GM18502 (cell line): ENCODE data around the gene IP6K2.
"Not testable (repeated sequence)": the region's sequence is repeated elsewhere in the genome, so short reads cannot be mapped to it uniquely, and the experiment has no call there.

Experiments used
- ATAC-seq: cut with Tn5 transposase; IDR thresholded peaks from one replicate; pipeline ENCODE4 v1.9.1; 2021; ENCODE audit warnings: mild to moderate bottlenecking; ENCODE audit not compliant: unreplicated experiment, poor library complexity

IP6K2 gene

DNA sequence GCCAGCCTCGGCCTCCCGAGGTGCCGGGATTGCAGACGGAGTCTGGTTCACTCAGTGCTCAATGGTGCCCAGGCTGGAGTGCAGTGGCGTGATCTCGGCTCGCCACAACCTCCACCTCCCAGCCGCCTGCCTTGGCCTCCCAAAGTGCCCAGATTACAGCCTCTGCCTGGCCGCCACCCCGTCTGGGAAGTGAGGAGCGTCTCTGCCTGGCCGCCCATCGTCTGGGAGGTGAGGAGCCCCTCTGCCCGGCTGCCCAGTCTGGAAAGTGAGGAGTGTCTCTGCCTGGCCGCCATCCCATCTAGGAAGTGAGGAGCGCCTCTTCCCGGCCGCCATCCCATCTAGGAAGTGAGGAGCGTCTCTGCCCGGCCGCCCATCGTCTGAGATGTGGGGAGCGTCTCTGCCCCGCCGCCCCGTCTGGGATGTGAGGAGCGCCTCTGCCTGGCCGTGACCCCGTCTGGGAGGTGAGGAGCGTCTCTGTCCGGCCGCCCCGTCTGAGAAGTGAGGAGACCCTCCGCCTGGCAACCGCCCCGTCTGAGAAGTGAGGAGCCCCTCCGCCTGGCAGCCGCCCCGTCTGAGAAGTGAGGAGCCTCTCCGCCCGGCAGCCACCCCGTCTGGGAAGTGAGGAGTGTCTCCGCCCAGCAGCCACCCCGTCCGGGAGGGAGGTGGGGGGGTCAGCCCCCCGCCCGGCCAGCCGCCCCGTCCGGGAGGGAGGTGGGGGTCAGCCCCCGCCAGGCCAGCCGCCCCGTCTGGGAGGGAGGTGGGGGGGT, 16.9 kb upstream of the IP6K2 start:
- ATAC-seq: not testable (repeated sequence)

DNA sequence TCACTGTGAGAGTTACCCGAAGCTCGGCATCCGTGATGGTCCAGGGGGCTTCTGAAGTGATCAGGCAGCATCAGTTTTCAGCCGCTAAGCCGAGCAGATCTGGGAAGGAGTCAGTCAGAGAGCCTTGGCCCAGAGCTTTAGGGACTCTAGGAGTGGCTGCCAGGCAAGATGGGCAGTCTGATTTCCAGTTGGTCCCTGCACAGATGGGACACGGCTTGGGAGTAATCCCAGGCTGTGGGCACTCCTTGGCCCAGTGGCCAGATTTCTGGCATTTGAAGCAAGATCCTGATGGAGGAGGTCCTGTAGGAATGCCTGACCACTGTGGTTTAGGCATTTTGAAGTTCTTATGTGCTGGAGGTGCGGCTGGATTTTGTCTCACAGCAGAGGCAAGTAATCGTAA, 10.5 kb upstream of the IP6K2 start:
- no peak for ATAC-seq

DNA sequence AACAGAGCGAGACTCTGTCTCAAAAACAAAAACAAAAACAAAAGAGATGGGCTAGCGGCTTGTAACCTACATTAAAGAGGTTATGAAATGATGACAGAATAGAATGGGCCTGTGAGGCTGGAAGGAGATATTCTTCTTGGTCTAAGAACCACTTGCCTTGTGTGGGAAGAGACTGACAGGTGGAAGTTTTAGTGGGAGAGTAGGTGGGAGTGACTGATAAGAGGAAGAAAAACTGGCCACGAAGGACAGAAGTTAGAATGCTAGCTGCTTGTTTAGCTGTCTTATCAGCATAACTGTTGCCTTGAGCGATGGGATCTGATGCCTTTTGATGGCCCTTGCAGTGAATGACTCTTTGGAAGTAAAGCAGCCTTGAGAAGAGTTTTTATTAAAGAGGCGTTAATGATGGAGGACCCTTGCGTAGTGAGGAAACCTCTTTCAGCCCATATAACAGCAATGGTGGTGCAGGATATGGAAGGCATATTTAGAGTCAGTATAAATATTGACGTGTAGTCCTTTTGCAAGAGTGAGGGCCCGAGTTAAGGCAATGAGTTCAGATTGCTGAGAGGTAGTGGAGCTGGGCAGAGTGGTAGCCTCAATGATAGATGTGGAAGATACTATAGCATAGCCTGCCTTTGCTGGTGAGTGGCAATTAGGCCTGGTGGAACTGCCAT, 8.3 kb upstream of the IP6K2 start:
- ATAC-seq: not testable (repeated sequence)

DNA sequence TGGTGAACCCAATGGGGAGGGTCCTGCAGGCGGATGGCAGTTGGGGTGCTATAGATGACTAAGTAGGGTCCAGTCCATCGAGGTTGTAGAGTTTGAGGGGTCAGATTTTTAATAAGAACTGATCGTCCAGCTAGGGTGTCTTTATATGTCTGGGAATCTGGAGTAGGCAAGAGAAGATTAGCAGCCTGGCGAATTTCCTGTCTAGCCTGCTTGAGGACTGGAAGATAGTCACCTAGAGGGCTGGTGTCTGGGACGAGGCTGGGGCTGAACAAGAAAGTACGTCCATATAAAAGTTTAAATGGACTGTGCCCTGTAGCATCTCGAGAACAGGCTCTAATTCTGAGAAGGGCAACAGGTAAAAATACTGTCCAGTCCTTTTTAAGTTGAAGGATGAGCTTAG, 6.7 kb upstream of the IP6K2 start:
- ATAC-seq: no peak

DNA sequence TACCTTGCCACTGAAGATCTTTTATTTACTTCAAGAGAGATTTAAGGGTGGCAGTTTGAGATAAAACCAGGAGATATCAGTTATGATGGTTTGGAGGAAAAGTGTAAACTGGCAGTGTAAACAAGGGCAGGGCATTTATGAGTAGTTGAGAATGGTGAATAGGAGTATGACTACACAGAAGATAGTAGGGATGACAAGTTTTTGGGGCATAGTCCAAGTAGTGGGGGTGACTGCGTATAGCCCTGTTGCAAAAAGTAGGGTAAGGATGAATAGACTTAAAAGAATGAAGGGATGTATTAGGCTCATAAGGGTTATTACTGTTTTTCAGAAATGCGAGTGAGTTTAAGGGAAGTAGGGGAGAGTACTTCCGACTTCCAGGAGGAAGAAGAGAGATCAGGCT, 6.3 kb upstream of the IP6K2 start:
- not testable (repeated sequence) for ATAC-seq

DNA sequence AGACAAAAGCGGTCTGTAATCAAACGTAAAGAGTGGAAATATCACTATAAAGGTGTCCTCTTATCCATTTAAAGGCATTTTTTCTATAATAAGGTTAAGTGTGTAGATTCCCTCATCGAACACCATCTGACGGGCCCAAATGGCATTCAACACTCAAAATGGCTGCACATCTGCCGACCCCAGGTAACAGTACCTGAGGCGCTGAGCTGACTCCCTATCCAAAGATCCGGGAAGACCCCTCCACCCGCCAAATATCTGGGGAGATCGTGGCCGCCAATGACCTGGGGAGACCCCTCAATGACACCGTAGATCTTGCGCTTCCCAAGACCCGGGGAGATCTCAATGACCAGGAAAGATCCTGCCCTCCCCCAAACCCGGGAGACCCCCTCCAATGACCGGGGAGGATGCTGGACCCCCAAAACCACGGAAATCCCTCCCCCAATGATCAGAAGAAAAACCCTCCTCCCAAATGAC, 476 bp downstream of the IP6K2 start:
- ATAC-seq: no peak

DNA sequence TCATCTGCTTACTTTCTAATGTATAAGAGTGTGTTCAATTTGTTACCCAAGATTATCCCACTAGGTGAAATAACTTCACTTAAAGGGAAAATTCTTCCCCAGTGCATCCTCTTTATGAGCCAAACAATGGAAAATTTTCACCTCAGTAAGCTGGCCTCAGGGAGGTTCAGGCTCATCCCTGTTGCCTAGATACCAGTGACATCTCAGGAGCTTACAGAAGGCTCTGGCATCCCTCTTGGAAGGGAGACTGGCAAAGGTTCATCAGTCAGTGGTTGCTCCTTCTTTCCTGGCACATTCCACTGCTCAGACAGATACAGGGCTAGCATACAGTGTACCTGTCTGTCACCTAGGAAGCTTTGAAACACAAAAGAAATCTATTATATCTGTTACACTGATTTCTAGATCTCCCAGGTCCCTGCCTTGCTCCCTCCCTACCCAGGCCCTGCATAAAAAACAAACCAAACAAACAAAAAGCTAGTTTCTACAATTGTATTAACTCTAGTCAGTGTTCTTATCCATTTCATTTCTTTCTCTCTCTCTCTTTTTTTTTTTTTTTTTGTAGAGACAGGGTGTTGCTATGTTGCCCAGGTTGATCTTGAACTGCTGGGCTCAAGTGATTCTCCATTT, 1.7 kb downstream of the IP6K2 start:
- no peak for ATAC-seq

DNA sequence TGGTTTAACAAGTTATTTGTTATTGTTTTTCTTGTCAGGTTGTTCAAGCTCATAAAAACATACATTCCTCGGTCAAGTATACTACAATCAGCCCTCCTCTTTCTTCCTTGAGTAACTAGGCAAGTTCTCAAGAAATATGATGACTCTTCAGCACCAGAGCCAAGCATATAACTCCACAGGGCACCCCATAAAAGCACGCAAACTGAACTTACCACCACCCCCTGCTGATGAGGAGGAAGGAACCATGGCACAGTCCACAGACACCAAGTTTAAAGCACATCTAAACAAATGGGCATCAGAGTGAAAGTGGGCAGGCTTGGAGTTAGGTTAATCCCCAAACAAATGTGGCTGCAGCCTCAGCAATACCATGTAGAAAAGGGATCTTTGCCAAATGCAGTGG, 5.3 kb downstream of the IP6K2 start:
- no peak for ATAC-seq

DNA sequence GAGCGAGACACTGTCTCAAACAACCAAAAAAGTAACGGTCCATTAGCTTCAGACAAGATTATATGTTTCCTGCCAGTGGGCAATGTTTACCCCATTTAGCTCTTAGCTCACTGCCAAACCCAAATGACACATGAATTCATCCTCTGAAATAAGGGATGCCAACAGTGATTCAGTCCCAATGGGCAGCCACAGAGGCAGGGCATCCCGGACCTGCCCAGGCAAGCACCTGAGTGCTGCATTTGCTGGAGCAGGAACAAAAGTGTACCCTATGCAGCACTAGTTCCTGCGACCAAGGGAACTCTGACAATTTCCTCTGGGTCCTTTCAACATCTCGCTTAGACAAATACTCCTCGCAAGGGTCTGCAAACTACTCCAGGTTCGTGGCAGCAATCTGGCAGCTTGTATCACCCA, 8.0 kb downstream of the IP6K2 start:
- ATAC-seq: no peak

DNA sequence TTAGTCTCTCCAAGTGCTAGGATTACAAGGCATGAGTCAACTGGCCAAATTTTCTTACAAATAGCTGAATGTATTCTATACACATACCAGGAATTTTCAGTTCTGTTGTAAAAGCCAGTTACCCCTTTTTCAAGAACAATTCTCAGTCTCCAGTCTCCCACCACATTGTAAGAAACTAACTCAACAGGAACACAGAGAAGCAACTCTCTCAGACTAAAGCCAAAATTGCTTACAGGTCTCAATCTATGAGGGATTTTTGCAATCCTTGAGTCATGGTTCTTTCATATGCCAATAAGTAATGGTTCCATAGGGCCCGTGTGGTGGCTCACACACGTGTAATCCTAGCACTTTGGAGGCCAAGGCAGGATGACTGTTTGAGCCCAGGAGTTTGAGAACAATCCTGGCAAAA, 8.5 kb downstream of the IP6K2 start:
- no peak for ATAC-seq

DNA sequence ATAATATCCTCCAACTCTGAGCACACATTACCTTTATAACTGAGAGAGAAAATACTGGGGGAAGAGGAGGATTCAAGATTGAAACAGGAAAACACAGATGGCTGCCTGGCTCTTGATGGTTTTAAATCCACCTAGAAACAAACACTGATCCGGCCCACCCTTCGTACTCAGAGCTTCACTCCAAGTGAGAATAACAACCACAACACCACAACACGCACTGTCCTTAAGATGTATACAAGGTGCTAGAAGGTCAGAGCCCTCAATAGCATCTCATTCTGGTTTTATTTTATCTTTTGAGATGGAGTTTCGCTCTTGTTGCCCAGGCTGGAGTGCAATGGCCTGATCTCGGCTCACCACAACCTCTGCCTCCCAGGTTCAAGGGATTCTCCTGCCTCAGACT, 9.9 kb downstream of the IP6K2 start:
- no peak for ATAC-seq

DNA sequence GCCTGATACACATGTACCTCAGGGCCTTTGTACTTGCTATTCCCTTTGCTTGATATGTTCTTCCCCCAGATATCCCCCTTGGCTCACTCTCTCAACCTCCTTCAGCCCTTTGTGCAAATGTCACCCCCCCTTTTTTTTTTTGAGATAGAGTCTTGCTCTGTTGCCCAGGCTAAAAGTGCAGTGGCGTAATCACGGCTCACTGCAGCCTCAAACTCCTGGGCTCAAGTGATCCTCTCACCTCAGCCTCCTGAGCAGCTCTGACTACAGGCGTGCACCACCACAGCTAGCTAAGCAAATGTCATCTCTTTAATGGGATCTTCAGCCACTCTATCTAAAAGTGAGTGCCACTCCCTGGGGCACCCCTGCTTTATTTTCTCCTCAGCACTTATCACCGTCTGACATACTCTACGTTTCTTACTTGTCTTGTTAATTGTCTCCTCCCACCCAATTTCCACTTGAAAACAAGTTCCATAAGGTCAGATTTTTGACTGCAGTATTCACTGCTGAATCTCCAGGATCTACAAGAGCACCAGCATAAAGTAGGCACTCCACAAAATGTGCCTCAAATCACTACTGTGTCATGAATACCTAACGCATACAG, 14.6 kb downstream of the IP6K2 start:
- no peak for ATAC-seq

DNA sequence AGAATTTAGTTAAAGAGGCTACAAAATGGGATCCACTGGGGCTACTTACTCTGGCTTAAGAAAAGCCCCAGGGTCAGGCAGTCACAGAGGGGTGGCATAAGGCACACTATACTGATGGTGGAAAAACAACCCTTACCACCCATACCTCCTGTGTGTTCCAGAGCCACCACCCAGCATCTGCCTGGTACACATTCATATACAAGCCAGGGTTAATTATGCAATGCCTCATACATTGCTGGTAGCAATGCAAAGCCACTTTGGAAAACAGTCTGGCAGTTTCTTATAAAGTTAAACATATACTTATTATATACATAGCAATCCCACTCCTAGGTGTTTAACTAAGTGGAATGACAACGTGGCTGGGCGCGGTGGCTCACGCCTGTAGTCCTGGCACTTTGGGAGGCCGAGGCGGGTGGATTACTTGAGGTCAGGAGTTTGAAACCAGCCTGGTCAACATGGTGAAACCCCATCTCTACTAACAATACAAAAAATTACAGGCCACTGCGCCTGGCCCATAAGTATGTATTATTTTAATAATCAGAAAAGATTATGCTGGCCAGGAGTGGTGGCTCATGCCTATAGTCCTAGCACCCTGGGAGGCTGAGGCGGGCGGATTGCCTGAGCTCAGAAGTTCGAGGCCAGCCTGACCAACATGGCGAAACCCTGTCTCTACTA, 16.2 kb downstream of the IP6K2 start:
- no peak for ATAC-seq

DNA sequence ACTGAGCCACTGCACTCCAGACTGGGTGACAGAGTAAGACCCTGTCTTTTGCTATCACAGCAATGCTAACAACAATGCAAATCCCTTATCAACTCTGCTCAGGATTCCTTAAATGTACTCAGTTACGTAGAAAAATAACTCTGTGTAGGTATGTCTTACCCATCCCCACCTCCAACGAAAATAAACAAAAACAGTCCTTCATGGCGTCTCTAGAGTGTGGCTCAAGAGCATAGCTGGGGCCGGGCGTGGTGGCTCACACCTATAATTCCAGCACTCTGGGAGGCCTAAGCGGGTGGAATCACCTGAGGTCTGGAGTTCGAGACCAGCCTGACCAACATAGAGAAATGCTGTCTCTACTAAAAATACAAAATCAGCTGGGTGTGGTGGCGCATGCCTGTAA, 18.1 kb downstream of the IP6K2 start:
- ATAC-seq: no peak

DNA sequence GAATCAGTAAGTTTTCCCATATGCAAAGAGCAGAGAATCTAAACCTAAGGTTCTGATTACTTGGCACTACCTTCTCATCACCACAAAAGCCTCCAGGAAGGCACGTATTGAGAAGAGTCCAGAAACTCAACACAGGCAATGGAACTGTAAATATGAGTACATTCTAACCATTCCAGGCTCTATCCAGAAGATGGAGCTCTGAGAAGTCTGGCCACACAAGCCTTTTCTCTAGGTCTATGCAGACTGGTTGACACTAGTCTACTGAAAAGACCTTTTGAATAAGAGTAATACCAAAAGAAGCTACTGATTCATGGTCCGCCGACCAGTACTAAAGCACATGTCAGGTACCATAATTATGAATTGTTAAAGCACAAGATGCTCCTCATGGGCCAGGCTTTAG, 19.1 kb downstream of the IP6K2 start:
- no peak for ATAC-seq

DNA sequence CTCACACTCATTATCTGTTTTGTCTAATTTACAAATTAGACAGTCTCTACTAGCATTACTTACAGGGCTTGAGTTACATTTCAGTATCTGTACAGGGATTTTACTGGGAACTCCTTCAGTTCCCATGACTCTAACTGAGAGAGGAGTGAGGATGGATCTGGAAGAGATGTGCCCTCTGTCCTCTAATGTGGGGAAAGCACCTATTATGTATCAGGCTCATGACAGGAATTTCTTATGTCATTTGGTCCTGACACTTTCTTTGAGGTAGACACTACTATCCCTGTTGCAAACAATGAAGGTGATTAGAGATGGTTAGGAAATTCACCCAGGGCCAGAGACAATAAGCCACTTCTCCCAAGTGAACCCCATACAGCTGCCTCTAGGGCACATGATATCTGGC, 20.4 kb downstream of the IP6K2 start:
- no peak for ATAC-seq

DNA sequence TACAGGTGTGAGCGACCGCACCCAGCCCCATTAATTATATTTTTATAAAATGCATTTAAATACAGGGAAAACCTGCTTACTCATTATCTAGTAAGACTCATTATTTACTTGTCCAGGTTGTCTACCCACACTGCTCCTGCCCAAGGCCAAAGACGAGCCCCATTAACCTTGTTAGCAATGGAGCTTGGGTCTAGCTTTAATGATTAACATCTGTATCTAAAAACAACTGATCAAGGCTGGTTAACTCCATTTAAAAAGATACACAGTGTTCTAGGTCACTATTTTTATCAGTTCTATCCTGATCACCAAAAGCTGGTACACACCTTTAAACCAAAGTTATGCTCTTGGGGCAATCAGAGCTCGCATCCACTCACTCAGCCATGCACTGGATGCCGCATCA, 20.9 kb downstream of the IP6K2 start:
- ATAC-seq: no peak

DNA sequence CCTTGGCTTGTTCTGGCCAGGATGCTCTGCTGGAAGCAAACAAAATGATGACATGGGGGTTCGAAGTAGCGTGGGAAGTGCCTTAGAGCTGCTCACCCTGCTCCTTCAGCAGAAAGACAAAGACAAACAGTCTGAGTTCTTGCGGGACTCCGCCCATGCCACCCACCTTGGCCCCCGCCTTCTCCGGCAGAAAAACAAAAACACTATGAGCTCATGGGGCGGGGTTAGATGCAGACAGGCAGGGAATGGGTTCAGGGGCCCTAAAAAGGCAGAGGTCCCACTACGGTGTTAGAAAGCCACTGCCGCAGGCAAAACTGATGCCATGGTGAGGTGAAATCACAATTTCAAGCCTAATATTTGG, 21.6 kb downstream of the IP6K2 start:
- no peak for ATAC-seq

DNA sequence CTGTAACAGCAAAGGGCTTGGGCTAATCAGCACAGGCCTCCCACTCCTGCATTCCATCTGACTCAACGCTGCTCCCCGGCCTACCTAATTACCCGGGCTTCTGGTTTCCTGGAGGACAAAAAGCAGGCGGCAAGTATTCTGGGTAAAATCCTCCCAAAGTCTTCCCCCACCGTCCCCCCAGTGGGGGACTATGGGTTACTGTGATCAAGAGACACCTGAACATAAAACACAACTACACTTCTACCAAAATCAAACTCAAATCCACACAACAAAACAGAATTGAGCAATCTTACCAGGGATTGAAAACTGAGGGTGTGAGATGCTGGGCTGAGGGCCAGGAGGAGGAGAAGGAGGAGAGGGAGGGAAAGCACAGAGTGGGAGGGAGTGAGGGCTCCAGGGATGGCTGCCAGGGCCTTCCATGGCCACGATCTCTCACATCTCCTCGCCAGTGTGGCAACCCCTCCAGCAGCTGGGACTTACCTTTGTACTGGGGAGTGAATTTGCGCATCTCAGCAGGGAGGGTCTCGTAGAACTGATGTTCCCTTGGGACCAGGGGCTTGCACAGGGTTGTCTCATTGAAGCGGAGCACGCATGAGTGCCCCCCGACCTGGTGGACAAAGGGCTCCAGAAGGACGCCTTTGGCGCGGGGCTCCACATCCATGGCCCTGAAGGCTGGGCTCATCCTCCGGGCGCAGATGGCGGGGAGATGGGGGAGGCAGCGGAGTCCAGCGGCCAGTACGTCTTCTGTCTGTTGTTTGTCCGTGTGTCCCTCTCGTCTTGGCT, 22.2 kb downstream of the IP6K2 start:
- no peak for ATAC-seq

DNA sequence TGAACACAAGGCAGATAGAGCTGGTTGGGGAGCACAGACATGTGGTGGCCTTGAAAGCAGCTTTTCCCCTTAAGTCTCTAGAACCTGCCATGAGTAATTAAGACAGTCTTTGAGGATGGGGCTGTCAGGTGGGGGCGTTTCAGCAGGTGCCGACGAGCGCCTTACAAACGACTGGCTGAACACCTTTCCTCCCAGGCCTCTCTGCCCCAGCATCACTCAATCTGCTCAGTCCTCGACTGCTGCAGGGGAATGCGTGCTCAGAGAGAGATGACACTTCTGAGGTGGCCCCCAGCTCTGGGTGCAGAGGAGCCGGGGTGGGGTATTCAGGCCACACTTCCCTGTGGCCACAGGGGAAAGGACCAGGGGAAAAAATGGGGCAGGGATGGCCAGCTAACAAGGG, 23.2 kb downstream of the IP6K2 start:
- no peak for ATAC-seq
